Neural progenitor cell (in vitro differentiated cells): ENCODE data around the gene ZNF831. TPM values are rescaled to one million over a fixed set of nuclear protein-coding genes. Genes with fewer than 3 reads are reported as not detected.

ENCODE experiments used
- DNase-seq: peaks from one replicate; pipeline ENCODE4 v3.0.0-alpha.2; 2016; ENCODE audit warnings: low spot score
- H2AFZ ChIP-seq: fragments of 200-600 bp; sonication (generic); replicated peaks from 2 replicates; pipeline ENCODE4 v1.6.1; 2016; ENCODE audit warnings: antibody characterized with exemption
- H3F3A ChIP-seq: fragments of 200-600 bp; sonication (generic); 2 replicates; pipeline ENCODE4 v1.6.1; 2016; ENCODE audit warnings: antibody characterized with exemption, low read depth
- H3K27ac ChIP-seq: fragments of 200-600 bp; sonication (generic); 2 replicates; pipeline ENCODE4 v1.5.1; 2016; ENCODE audit warnings: mild to moderate bottlenecking
- H3K27me3 ChIP-seq: fragments of 200-600 bp; sonication (generic); 2 replicates; pipeline ENCODE4 v1.6.1; 2016; ENCODE audit warnings: mild to moderate bottlenecking, moderate library complexity
- H3K36me3 ChIP-seq: fragments of 200-600 bp; sonication (generic); 2 replicates; pipeline ENCODE4 v1.5.1; 2016
- H3K4me1 ChIP-seq: fragments of 200-600 bp; sonication (generic); 2 replicates; pipeline ENCODE4 v1.6.1; 2016; ENCODE audit warnings: mixed run types
- H3K4me2 ChIP-seq: fragments of 200-600 bp; sonication (generic); 2 replicates; pipeline ENCODE4 v1.6.1; 2016
- H3K4me3 ChIP-seq: fragments of 200-600 bp; sonication (generic); 2 replicates; pipeline ENCODE4 v1.5.1; 2016
- H3K79me2 ChIP-seq: fragments of 200-600 bp; sonication (generic); 2 replicates; pipeline ENCODE4 v1.6.1; 2016; ENCODE audit warnings: low read depth
- H3K9ac ChIP-seq: fragments of 200-600 bp; sonication (generic); 2 replicates; pipeline ENCODE4 v1.6.1; 2016
- H3K9me3 ChIP-seq: fragments of 200-600 bp; sonication (generic); 2 replicates; pipeline ENCODE4 v1.5.1; 2016; ENCODE audit warnings: low read depth
- H4K20me1 ChIP-seq: fragments of 200-600 bp; sonication (generic); 2 replicates; pipeline ENCODE4 v1.6.1; 2016; ENCODE audit warnings: low read depth
- H3K27ac Mint-ChIP-seq: 3 replicates; pipeline ENCODE4 v1.8.0; 2021; ENCODE audit warnings: mixed read lengths
- H3K27me3 Mint-ChIP-seq: 2 replicates; pipeline ENCODE4 v1.8.0; 2022; ENCODE audit warnings: low read depth, mild to moderate bottlenecking, inconsistent platforms, moderate library complexity, mixed read lengths; ENCODE audit not compliant: insufficient read depth
- H3K36me3 Mint-ChIP-seq: 3 replicates; pipeline ENCODE4 v1.8.0; 2021; ENCODE audit warnings: mixed read lengths
- H3K4me1 Mint-ChIP-seq: 3 replicates; pipeline ENCODE4 v1.8.0; 2021; ENCODE audit warnings: mixed read lengths
- H3K4me3 Mint-ChIP-seq: 3 replicates; pipeline ENCODE4 v1.8.0; 2021; ENCODE audit warnings: mild to moderate bottlenecking, moderate library complexity, mixed read lengths
- H3K9me3 Mint-ChIP-seq: 3 replicates; pipeline ENCODE4 v1.8.0; 2020; ENCODE audit warnings: mixed read lengths
- EZH2 ChIP-seq: fragments of 200-600 bp; sonication (generic); IDR thresholded peaks from 2 replicates; pipeline ENCODE4 v1.6.1; 2017; ENCODE audit warnings: antibody characterized with exemption, mild to moderate bottlenecking, moderate library complexity
- EZH2phosphoT487 ChIP-seq: fragments of 200-600 bp; sonication (generic); IDR thresholded peaks from 2 replicates; pipeline ENCODE4 v1.6.1; 2017; ENCODE audit warnings: antibody characterized with exemption
- total RNA-seq: library from RNA; depleted of rRNA; stranded (reverse); fragments of >200 nt; gene quantifications from 2 replicates; pipeline ENCODE4 v1.2.3, GENCODE V29; 2015; ENCODE audit warnings: low replicate concordance
- TF ChIP-seq, protein P1 (sequence below): fragments of 200-600 bp; sonication (generic); IDR thresholded peaks from 2 replicates; pipeline ENCODE4 v1.5.1; 2017; ENCODE audit warnings: antibody characterized with exemption, mild to moderate bottlenecking

ZNF831 gene
- total RNA-seq, 1 donor from 2014 or later = not detected

GRCh38 chr20:59219211-59219610 is 55.6 kb downstream of the ZNF831 start:
- Mint-ChIP-seq H3K4me3 (no peak overlapping the region), H3K9me3 (peaks cover 3% of the 10 kb centered on the region), H3K36me3 (no peaks in the 10 kb centered on the region), H3K27ac (peak overlapping the region; percentile 4), H3K27me3 (peaks cover 8% of the 10 kb centered on the region), H3K4me1 (peaks cover 32% of the 10 kb centered on the region)
- no peaks in the 10 kb centered on the region for H3K36me3 ChIP-seq
- peaks cover 10% of the 10 kb centered on the region for H3F3A ChIP-seq
- no peak overlapping the region for H3K4me2 ChIP-seq
- H3K4me1 ChIP-seq = peaks cover 33% of the 10 kb centered on the region
- no peak overlapping the region for H3K9ac ChIP-seq
- no peak overlapping the region for H2AFZ ChIP-seq
- no peaks in the 10 kb centered on the region for H3K9me3 ChIP-seq
- no peak overlapping the region for H3K27ac ChIP-seq
- no peaks in the 10 kb centered on the region for H3K79me2 ChIP-seq
- DNase-seq = no peak
- H3K27me3 ChIP-seq = peaks cover 34% of the 10 kb centered on the region
- TF ChIP-seq EZH2 (no peak), EZH2phosphoT487 (no peak)
- TF ChIP-seq, protein P1, sequence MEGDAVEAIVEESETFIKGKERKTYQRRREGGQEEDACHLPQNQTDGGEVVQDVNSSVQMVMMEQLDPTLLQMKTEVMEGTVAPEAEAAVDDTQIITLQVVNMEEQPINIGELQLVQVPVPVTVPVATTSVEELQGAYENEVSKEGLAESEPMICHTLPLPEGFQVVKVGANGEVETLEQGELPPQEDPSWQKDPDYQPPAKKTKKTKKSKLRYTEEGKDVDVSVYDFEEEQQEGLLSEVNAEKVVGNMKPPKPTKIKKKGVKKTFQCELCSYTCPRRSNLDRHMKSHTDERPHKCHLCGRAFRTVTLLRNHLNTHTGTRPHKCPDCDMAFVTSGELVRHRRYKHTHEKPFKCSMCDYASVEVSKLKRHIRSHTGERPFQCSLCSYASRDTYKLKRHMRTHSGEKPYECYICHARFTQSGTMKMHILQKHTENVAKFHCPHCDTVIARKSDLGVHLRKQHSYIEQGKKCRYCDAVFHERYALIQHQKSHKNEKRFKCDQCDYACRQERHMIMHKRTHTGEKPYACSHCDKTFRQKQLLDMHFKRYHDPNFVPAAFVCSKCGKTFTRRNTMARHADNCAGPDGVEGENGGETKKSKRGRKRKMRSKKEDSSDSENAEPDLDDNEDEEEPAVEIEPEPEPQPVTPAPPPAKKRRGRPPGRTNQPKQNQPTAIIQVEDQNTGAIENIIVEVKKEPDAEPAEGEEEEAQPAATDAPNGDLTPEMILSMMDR = no peak
- no peaks in the 10 kb centered on the region for H4K20me1 ChIP-seq
- no peak overlapping the region for H3K4me3 ChIP-seq

- DNase-seq = no peak
- Histone ChIP-seq H3K4me3 (no peak overlapping the region), H3K9ac (no peak overlapping the region), H3K27me3 (peaks cover 38% of the 10 kb centered on the region), H3K27ac (no peak overlapping the region), H3K4me1 (peaks cover 42% of the 10 kb centered on the region), H4K20me1 (no peaks in the 10 kb centered on the region), H3K9me3 (no peaks in the 10 kb centered on the region), H3K79me2 (no peaks in the 10 kb centered on the region), H2AFZ (no peak overlapping the region), H3K36me3 (no peaks in the 10 kb centered on the region), H3K4me2 (no peak overlapping the region), H3F3A (peaks cover 10% of the 10 kb centered on the region)
- TF ChIP-seq EZH2 = no peak
- TF ChIP-seq EZH2phosphoT487 = no peak
- TF ChIP-seq, protein P1 = no peak
- H3K4me3 Mint-ChIP-seq = no peak overlapping the region
- H3K27me3 Mint-ChIP-seq = peaks cover 8% of the 10 kb centered on the region
- H3K4me1 Mint-ChIP-seq = peaks cover 28% of the 10 kb centered on the region
- H3K9me3 Mint-ChIP-seq = peaks cover 3% of the 10 kb centered on the region
- no peaks in the 10 kb centered on the region for H3K36me3 Mint-ChIP-seq
- no peak overlapping the region for H3K27ac Mint-ChIP-seq
These were observed 56.5 kb downstream of the ZNF831 start for GRCh38 chr20:59220161-59220560.

- H3K4me1 Mint-ChIP-seq = peaks cover 28% of the 10 kb centered on the region
- no peak for TF ChIP-seq EZH2
- TF ChIP-seq, protein P1 = peak; percentile 5
- no peak for TF ChIP-seq EZH2phosphoT487
- Histone ChIP-seq H3K4me3 (no peak overlapping the region), H3K79me2 (no peaks in the 10 kb centered on the region), H3K4me1 (peaks cover 42% of the 10 kb centered on the region), H3K27me3 (peaks cover 38% of the 10 kb centered on the region), H3F3A (peaks cover 10% of the 10 kb centered on the region), H3K4me2 (no peak overlapping the region), H3K9me3 (no peaks in the 10 kb centered on the region), H3K36me3 (no peaks in the 10 kb centered on the region), H4K20me1 (no peaks in the 10 kb centered on the region), H3K27ac (no peak overlapping the region), H3K9ac (no peak overlapping the region), H2AFZ (no peak overlapping the region)
- no peaks in the 10 kb centered on the region for H3K36me3 Mint-ChIP-seq
- H3K27ac Mint-ChIP-seq = no peak overlapping the region
- peaks cover 12% of the 10 kb centered on the region for H3K27me3 Mint-ChIP-seq
- H3K9me3 Mint-ChIP-seq = peaks cover 3% of the 10 kb centered on the region
- no peak overlapping the region for H3K4me3 Mint-ChIP-seq
- DNase-seq = no peak
These were observed 57.6 kb downstream of the ZNF831 start for GRCh38 chr20:59221049-59221706.
